Measurements from ENCODE around the gene CARMIL1. TPM values are rescaled to one million over a fixed set of nuclear protein-coding genes. Genes with fewer than 3 reads are reported as not detected.

CARMIL1 gene
- total RNA-seq, 2 experiments from 2014 or later: 1.3 to 1.5 TPM

DNA sequence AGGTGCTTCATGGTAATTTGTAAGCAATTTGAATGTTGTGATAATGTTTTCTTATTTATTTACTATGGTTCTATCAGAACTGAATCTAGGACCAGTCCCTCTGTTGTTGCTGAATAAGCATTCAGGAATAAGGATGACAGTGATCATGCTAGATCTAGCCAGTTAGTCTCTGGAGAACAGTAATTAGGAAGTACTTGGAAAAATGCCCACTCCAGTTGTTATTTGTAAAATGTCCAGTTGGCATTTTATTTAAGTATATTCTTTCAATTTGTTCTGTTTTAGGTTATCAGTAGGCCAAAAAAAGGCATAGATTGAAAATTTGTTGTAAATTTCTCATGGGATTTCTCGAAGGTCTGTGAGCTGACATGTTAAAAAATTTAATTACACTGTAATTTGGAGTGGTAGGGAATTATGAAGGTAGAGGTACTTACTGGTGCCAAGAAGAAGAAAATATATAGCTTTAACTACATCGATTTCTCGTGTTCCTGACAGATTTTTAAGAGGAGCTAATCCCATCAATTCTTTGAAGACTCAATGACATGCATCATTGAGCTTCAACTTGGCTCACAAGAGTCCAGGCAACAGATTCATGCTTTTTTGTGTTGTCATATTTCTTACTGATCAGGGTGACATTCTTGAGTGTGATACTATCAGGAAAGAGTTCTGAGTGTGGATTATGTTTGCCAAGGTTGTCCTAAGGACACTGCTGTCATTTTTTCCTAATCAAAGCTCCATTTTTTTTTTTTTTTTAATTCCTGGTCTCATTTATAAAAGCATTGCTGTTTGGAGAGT, 177.3 kb downstream of the CARMIL1 start:
- H3K4me1 Mint-ChIP-seq: no peaks in the 10 kb centered on the region
- H3K9me3 Mint-ChIP-seq: no peaks in the 10 kb centered on the region
- ChIA-PET POLR2A (no interaction called here), CTCF (interaction anchor here (0.8 to 1.2 kb wide), 2 partner anchors 14 to 17 kb away, joined by 3 to 4 read pairs; no protein-coding TSS in a partner anchor)
- H3K27ac Mint-ChIP-seq: no peak overlapping the region
- no peak overlapping the region for H3K4me3 Mint-ChIP-seq
- no peaks in the 10 kb centered on the region for H3K27me3 Mint-ChIP-seq
- H3K36me3 Mint-ChIP-seq (ENCODE audit: low read depth): no peaks in the 10 kb centered on the region
- no peak for DNase-seq

GRCh38 chr6:25457516-25457915, 178.3 kb downstream of the CARMIL1 start:
- Mint-ChIP-seq H3K27me3 (no peaks in the 10 kb centered on the region), H3K4me3 (no peak overlapping the region), H3K9me3 (no peaks in the 10 kb centered on the region), H3K4me1 (no peaks in the 10 kb centered on the region), H3K27ac (no peak overlapping the region), H3K36me3 (ENCODE audit: low read depth) (no peaks in the 10 kb centered on the region)
- ChIA-PET POLR2A (no interaction called here), CTCF (interaction anchor here (0.7 kb wide), 1 partner anchor 24 kb away, joined by 4 read pairs; no protein-coding TSS in a partner anchor)
- DNase-seq: no peak

GRCh38 chr6:25458485-25458884, 179.3 kb downstream of the CARMIL1 start:
- H3K9me3 Mint-ChIP-seq: no peaks in the 10 kb centered on the region
- H3K27me3 Mint-ChIP-seq: no peaks in the 10 kb centered on the region
- H3K4me3 Mint-ChIP-seq: no peak overlapping the region
- no peak for DNase-seq
- no peaks in the 10 kb centered on the region for H3K36me3 Mint-ChIP-seq (ENCODE audit: low read depth)
- H3K4me1 Mint-ChIP-seq: no peaks in the 10 kb centered on the region
- no peak overlapping the region for H3K27ac Mint-ChIP-seq
- POLR2A ChIA-PET: no interaction called here
- CTCF ChIA-PET: interaction anchor here (0.7 kb wide), 2 partner anchors 22 to 23 kb away, joined by 4 to 6 read pairs; no protein-coding TSS in a partner anchor

DNA sequence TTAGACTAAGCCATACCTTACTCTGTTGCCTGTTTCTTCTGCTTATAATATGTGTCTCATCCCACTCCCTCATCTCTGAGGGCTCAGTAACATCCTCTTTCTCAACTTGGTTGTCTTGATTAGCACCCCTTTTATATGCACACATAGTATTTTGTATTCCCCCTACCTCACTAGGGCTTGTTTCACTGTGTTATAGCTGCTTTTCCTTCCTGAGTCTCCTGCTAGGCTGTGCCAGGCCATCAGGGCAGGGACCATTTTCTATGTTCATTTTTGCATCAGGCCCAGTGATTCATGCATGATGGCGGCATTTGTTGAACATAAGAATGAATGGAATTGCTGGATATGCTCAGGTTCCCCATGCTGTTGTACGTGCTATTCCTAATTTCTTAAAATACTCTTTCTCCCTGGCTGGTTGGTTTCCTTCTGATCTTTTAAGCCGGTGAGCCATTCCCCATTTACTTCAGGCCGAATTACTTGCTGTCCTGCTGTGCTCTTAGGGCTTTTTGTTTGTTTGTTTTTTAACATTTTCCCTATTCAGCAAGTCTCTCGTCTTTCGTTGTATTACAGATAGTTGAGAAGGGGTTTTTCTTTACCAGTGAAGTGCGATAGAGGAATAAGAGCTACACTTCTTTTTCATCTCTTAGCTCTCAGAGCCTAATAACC, 183.2 kb downstream of the CARMIL1 start:
- H3K36me3 Mint-ChIP-seq (ENCODE audit: low read depth): no peaks in the 10 kb centered on the region
- H3K4me1 Mint-ChIP-seq: no peaks in the 10 kb centered on the region
- H3K9me3 Mint-ChIP-seq: no peaks in the 10 kb centered on the region
- DNase-seq: no peak
- no peaks in the 10 kb centered on the region for H3K27me3 Mint-ChIP-seq
- POLR2A ChIA-PET: no interaction called here
- no peak overlapping the region for H3K4me3 Mint-ChIP-seq
- CTCF ChIA-PET: no interaction called here
- H3K27ac Mint-ChIP-seq: no peak overlapping the region

DNA sequence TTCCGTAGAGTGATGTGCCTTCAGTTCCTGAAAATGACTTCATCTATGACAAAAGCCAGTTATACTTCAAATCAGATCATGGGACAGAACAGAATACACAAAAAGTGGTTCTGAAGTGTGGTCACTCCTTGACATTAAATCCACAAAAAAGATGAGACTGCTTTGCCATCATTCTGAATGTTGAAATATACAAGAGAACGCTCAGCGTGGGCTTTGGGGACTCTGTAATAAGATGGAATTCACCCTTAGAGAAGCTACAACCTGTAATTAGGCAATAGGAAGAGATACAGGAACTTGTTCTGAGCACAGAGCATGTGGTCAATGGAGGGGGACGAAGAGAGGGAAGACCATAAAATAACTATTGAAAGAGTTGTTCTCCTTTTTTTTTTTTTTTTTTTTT, 184.3 kb downstream of the CARMIL1 start:
- no peaks in the 10 kb centered on the region for H3K36me3 Mint-ChIP-seq (ENCODE audit: low read depth)
- no peaks in the 10 kb centered on the region for H3K27me3 Mint-ChIP-seq
- H3K4me3 Mint-ChIP-seq: no peak overlapping the region
- H3K4me1 Mint-ChIP-seq: no peaks in the 10 kb centered on the region
- no peak overlapping the region for H3K27ac Mint-ChIP-seq
- DNase-seq: no peak
- ChIA-PET POLR2A (no interaction called here), CTCF (no interaction called here)
- no peaks in the 10 kb centered on the region for H3K9me3 Mint-ChIP-seq

GRCh38 chr6:25464225-25464624, 185.1 kb downstream of the CARMIL1 start:
- ChIA-PET POLR2A (no interaction called here), CTCF (no interaction called here)
- H3K36me3 Mint-ChIP-seq (ENCODE audit: low read depth): no peaks in the 10 kb centered on the region
- H3K4me1 Mint-ChIP-seq: no peaks in the 10 kb centered on the region
- DNase-seq: no peak
- H3K4me3 Mint-ChIP-seq: no peak overlapping the region
- H3K9me3 Mint-ChIP-seq: no peaks in the 10 kb centered on the region
- H3K27me3 Mint-ChIP-seq: no peaks in the 10 kb centered on the region
- no peak overlapping the region for H3K27ac Mint-ChIP-seq

DNA sequence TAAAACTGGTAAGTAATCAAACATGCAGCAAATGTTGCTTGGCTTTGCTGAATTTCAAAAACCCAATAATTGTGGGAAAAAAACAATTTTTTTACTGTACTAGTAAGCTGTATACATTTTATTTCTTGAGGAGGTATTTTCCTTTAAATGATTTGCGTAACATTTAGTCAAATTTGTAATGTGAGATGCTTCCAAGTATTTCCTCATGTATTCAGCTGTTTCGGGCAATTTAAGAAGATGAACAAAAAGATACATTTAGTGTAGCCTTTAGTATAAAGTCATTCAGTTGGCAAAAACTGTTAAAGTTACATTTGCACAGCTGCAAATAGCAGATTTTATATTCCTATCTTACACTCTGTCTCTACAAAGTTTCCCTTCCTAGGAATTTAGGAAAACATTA, 186.8 kb downstream of the CARMIL1 start:
- no peak for DNase-seq
- POLR2A ChIA-PET: no interaction called here
- Mint-ChIP-seq H3K9me3 (no peaks in the 10 kb centered on the region), H3K27ac (no peak overlapping the region), H3K4me3 (no peak overlapping the region), H3K4me1 (no peaks in the 10 kb centered on the region), H3K36me3 (ENCODE audit: low read depth) (no peaks in the 10 kb centered on the region), H3K27me3 (no peaks in the 10 kb centered on the region)
- CTCF ChIA-PET: no interaction called here

GRCh38 chr6:25468881-25469280, 189.7 kb downstream of the CARMIL1 start:
- no peak overlapping the region for H3K4me3 Mint-ChIP-seq
- DNase-seq: no peak
- no peaks in the 10 kb centered on the region for H3K4me1 Mint-ChIP-seq
- POLR2A ChIA-PET: no interaction called here
- CTCF ChIA-PET: interaction anchor here (1.4 kb wide), 1 partner anchor 22 kb away, joined by 6 read pairs; no protein-coding TSS in a partner anchor
- no peak overlapping the region for H3K27ac Mint-ChIP-seq
- H3K27me3 Mint-ChIP-seq: no peaks in the 10 kb centered on the region
- no peaks in the 10 kb centered on the region for H3K36me3 Mint-ChIP-seq (ENCODE audit: low read depth)
- H3K9me3 Mint-ChIP-seq: no peaks in the 10 kb centered on the region

DNA sequence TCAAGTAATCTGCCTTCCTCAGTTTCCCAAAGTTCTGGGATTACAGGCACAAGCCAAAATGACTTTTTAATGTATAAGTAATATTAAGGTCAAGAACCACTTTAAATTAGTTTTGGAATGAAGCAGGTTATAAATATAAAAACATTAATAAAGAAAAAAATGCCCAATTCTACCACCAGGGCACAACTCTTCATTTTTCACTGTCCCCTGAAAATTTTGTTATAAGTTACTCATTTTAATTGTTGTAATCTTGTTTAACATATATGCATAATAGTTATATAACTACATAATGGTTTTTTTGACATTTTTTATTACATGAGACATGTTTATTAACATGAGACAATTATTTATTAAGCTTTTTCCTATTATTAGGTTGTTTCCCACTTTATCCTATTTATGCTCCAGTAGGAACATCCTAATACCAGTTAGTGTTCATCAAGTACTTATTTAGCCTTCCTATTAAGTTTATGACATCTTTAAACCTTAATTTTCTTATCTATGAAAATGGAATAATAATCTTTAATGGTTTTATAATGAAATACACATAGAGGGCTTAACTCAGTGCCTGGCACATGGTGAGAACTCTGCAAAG, 190.7 kb downstream of the CARMIL1 start:
- Mint-ChIP-seq H3K27ac (no peak overlapping the region), H3K4me1 (no peaks in the 10 kb centered on the region), H3K4me3 (no peak overlapping the region), H3K9me3 (no peaks in the 10 kb centered on the region), H3K36me3 (ENCODE audit: low read depth) (no peaks in the 10 kb centered on the region), H3K27me3 (no peaks in the 10 kb centered on the region)
- ChIA-PET POLR2A (no interaction called here), CTCF (interaction anchor here (1.1 to 1.4 kb wide), 2 partner anchors 13 to 21 kb away, joined by 3 to 6 read pairs; no protein-coding TSS in a partner anchor)
- no peak for DNase-seq

DNA sequence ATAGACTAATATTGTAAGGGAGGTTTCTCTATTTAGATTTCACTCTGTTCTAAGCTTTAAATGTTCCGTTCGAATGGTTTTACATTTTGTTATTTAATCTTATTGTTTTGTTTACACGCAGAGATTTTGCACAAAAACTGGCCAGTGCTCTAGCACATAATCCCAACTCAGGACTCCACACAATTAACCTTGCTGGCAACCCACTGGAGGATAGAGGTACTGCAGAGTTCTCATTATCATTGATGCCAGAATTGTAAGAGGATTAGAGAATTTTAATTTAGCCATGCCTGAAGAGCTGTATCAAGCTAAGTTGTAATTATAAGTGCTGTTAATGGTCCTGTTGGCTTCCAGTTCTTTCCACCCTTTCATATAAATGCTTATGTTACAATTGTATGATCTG, 193.1 kb downstream of the CARMIL1 start:
- no peak for DNase-seq
- Mint-ChIP-seq H3K4me1 (no peaks in the 10 kb centered on the region), H3K27me3 (no peaks in the 10 kb centered on the region), H3K4me3 (no peak overlapping the region), H3K27ac (no peak overlapping the region), H3K36me3 (ENCODE audit: low read depth) (no peaks in the 10 kb centered on the region), H3K9me3 (no peaks in the 10 kb centered on the region)
- POLR2A ChIA-PET: no interaction called here
- CTCF ChIA-PET: interaction anchor here (1.2 kb wide), 2 partner anchors 18 to 193 kb away, joined by 3 to 4 read pairs; partner anchors contain the start of gene CARMIL1

DNA sequence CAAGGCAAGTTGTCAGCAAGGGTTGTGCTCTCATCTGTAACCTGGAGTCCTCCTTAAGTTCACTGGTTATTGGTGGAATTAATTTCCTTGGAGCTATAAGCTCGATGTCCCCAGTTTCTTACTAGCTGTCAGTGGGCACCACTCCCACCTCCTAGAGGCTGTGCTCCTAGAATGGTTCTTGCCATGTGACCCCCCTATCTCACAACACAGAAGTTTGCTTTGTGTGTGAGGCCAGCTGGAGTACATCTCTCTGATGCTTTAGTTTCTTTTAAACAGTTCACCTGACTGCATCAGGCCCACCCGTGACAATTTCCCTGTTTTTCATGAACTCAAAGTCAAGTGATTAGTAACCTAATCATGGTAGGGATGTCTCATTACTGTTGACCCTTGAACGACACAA, 193.7 kb downstream of the CARMIL1 start:
- DNase-seq: no peak
- no peak overlapping the region for H3K27ac Mint-ChIP-seq
- no peaks in the 10 kb centered on the region for H3K27me3 Mint-ChIP-seq
- no peaks in the 10 kb centered on the region for H3K36me3 Mint-ChIP-seq (ENCODE audit: low read depth)
- no peak overlapping the region for H3K4me3 Mint-ChIP-seq
- CTCF ChIA-PET: interaction anchor here (1.2 kb wide), 2 partner anchors 18 to 193 kb away, joined by 3 to 4 read pairs; partner anchors contain the start of gene CARMIL1
- no peaks in the 10 kb centered on the region for H3K9me3 Mint-ChIP-seq
- no peaks in the 10 kb centered on the region for H3K4me1 Mint-ChIP-seq
- POLR2A ChIA-PET: no interaction called here

GRCh38 chr6:25473447-25473846, 194.3 kb downstream of the CARMIL1 start:
- no peaks in the 10 kb centered on the region for H3K9me3 Mint-ChIP-seq
- CTCF ChIA-PET: interaction anchor here (1.2 kb wide), 1 partner anchor 17 kb away, joined by 4 read pairs; no protein-coding TSS in a partner anchor
- POLR2A ChIA-PET: no interaction called here
- no peaks in the 10 kb centered on the region for H3K36me3 Mint-ChIP-seq (ENCODE audit: low read depth)
- no peak for DNase-seq
- H3K27ac Mint-ChIP-seq: no peak overlapping the region
- no peak overlapping the region for H3K4me3 Mint-ChIP-seq
- H3K4me1 Mint-ChIP-seq: no peaks in the 10 kb centered on the region
- H3K27me3 Mint-ChIP-seq: no peaks in the 10 kb centered on the region

DNA sequence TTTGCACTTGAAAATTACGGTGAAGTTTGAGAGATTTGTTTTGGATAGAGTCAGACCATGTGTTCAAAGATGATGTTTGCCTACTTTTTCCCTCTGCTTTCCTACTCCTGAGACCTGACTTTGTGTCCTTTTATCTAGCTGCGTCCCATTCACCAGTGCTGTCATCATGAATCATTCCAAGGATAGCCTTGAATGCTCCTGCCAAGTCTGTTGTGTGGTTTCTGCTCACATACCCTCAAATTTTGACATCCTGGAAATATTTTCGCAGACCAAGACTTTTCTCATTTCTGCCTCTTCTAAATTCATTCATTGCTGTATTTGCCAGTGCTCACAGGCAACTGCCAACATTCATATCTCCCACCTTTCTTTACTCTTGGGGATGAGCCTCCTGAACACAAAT, 197.0 kb downstream of the CARMIL1 start:
- Mint-ChIP-seq H3K4me1 (no peaks in the 10 kb centered on the region), H3K27me3 (no peaks in the 10 kb centered on the region), H3K4me3 (no peak overlapping the region), H3K36me3 (ENCODE audit: low read depth) (no peaks in the 10 kb centered on the region), H3K27ac (no peak overlapping the region), H3K9me3 (no peaks in the 10 kb centered on the region)
- POLR2A ChIA-PET: no interaction called here
- DNase-seq: no peak
- CTCF ChIA-PET: interaction anchor here (1.2 to 1.4 kb wide), 2 partner anchors 14 to 198 kb away, joined by 3 to 4 read pairs; no protein-coding TSS in a partner anchor
